MM.1S (cell line): ENCODE results near the gene LDLRAD4.

ENCODE experiments used
- DNase-seq: peaks from one replicate; pipeline ENCODE4 v3.0.0-alpha.2; 2015
- H2AFZ ChIP-seq: fragments of 300-600 bp; sonication (generic); 2 replicates; pipeline ENCODE4 v1.6.0; 2016; ENCODE audit warnings: antibody characterized with exemption, low read length
- H3F3A ChIP-seq: fragments of 300-600 bp; sonication (generic); 2 replicates; pipeline ENCODE4 v1.6.1; 2016; ENCODE audit warnings: mild to moderate bottlenecking, antibody characterized with exemption, low read length, moderate library complexity, mixed read lengths; ENCODE audit not compliant: insufficient read depth
- H3K27ac ChIP-seq: fragments of 300-600 bp; sonication (generic); 2 replicates; pipeline ENCODE4 v1.5.1; 2016; ENCODE audit warnings: mild to moderate bottlenecking, low read length
- H3K27me3 ChIP-seq: fragments of 300-600 bp; sonication (generic); replicated peaks from 2 replicates; pipeline ENCODE4 v1.6.0; 2016; ENCODE audit warnings: low read length; ENCODE audit not compliant: insufficient read depth
- H3K36me3 ChIP-seq: fragments of 300-600 bp; sonication (generic); replicated peaks from 2 replicates; pipeline ENCODE4 v1.6.1; 2016; ENCODE audit warnings: mild to moderate bottlenecking, low read length, mixed read lengths; ENCODE audit not compliant: insufficient read depth
- H3K4me1 ChIP-seq: fragments of 300-600 bp; sonication (generic); 2 replicates; pipeline ENCODE4 v1.6.1; 2016; ENCODE audit warnings: low read length, mixed read lengths
- H3K4me2 ChIP-seq: fragments of 300-600 bp; sonication (generic); 2 replicates; pipeline ENCODE4 v1.6.0; 2016; ENCODE audit warnings: low read depth, low read length
- H3K4me3 ChIP-seq: fragments of 300-600 bp; sonication (generic); 2 replicates; pipeline ENCODE4 v1.5.1; 2016; ENCODE audit warnings: low read length, mixed read lengths
- H3K79me2 ChIP-seq: fragments of 300-600 bp; sonication (generic); 2 replicates; pipeline ENCODE4 v1.6.1; 2016; ENCODE audit warnings: mixed run types, low read length, mixed read lengths
- H3K9ac ChIP-seq: fragments of 300-600 bp; sonication (generic); 2 replicates; pipeline ENCODE4 v1.6.1; 2016; ENCODE audit warnings: low read length, mixed read lengths
- H3K9me2 ChIP-seq: fragments of 300-600 bp; sonication (generic); replicated peaks from 2 replicates; pipeline ENCODE4 v1.6.1; 2016; ENCODE audit warnings: mild to moderate bottlenecking, low read length, mixed read lengths; ENCODE audit not compliant: insufficient read depth
- H3K9me3 ChIP-seq: fragments of 300-600 bp; sonication (generic); replicated peaks from 2 replicates; pipeline ENCODE4 v1.6.1; 2016; ENCODE audit warnings: mild to moderate bottlenecking, low read length, mixed read lengths; ENCODE audit not compliant: insufficient read depth
- H4K20me1 ChIP-seq: fragments of 300-600 bp; sonication (generic); 2 replicates; pipeline ENCODE4 v1.6.1; 2016; ENCODE audit warnings: mild to moderate bottlenecking, low read length, moderate library complexity, mixed read lengths; ENCODE audit not compliant: insufficient read depth
- EZH2 ChIP-seq: fragments of 300-600 bp; sonication (generic); optimal IDR thresholded peaks from 2 replicates; pipeline ENCODE3; 2017; ENCODE audit warnings: low read depth, mild to moderate bottlenecking, antibody characterized with exemption, low read length, mixed read lengths
- EZH2phosphoT487 ChIP-seq: fragments of 300-600 bp; sonication (generic); IDR thresholded peaks from 2 replicates; pipeline ENCODE4 v1.6.1; 2018; ENCODE audit warnings: antibody characterized with exemption, low read length
- TF ChIP-seq, protein P1 (sequence below): fragments of 300-600 bp; sonication (generic); IDR thresholded peaks from 2 replicates; pipeline ENCODE4 v1.5.1; 2016; ENCODE audit warnings: antibody characterized with exemption, low read length, mixed read lengths

Gene LDLRAD4

DNA sequence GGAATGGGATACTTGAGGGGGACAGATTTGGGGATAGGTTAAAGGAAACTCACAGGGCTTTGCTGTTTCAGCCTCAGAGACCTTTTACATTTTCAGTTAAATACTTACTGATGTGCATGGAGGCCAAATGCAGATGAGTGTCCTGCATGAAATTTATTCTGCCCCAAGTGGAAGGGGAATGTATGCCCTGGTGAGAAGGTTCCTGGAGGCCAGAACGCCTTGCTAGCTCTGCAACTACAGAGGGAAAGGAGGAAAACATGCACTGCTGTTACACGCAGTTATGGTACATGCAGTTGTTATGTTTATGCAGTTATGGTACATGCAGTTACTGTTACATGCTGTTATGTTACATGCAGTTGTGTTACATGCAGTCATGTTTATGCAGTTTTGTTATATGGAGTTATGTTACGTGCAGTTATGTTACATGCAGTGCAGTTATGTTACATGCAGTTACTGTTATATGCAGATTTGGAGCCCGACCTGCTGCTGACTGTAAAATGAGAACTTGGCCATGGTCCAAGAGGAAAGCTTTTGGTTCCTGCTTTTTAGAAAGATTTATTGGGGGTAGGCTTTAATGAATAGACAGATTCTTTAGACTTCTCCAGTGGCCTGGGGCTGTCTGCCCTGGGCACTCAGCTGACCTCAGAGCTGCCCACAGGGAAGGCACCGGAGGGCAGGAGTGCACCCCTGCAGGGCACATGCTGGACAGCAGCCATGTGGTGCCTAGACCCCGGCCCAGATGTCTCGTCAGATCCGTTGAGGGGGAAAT is 84.1 kb downstream of the LDLRAD4 start:
- Histone ChIP-seq H3K79me2 (no peaks in the 10 kb centered on the region), H3K27me3 (no peaks in the 10 kb centered on the region), H3F3A (no peaks in the 10 kb centered on the region), H3K9ac (no peak overlapping the region), H3K4me3 (no peak overlapping the region), H2AFZ (no peak overlapping the region), H3K27ac (no peak overlapping the region), H3K36me3 (no peaks in the 10 kb centered on the region), H3K4me2 (no peak overlapping the region), H4K20me1 (no peaks in the 10 kb centered on the region), H3K9me3 (no peaks in the 10 kb centered on the region), H3K9me2 (no peaks in the 10 kb centered on the region), H3K4me1 (no peaks in the 10 kb centered on the region)
- DNase-seq: no peak
- no peak for TF ChIP-seq EZH2
- no peak for TF ChIP-seq EZH2phosphoT487
- TF ChIP-seq, protein P1, sequence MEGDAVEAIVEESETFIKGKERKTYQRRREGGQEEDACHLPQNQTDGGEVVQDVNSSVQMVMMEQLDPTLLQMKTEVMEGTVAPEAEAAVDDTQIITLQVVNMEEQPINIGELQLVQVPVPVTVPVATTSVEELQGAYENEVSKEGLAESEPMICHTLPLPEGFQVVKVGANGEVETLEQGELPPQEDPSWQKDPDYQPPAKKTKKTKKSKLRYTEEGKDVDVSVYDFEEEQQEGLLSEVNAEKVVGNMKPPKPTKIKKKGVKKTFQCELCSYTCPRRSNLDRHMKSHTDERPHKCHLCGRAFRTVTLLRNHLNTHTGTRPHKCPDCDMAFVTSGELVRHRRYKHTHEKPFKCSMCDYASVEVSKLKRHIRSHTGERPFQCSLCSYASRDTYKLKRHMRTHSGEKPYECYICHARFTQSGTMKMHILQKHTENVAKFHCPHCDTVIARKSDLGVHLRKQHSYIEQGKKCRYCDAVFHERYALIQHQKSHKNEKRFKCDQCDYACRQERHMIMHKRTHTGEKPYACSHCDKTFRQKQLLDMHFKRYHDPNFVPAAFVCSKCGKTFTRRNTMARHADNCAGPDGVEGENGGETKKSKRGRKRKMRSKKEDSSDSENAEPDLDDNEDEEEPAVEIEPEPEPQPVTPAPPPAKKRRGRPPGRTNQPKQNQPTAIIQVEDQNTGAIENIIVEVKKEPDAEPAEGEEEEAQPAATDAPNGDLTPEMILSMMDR: no peak

DNA sequence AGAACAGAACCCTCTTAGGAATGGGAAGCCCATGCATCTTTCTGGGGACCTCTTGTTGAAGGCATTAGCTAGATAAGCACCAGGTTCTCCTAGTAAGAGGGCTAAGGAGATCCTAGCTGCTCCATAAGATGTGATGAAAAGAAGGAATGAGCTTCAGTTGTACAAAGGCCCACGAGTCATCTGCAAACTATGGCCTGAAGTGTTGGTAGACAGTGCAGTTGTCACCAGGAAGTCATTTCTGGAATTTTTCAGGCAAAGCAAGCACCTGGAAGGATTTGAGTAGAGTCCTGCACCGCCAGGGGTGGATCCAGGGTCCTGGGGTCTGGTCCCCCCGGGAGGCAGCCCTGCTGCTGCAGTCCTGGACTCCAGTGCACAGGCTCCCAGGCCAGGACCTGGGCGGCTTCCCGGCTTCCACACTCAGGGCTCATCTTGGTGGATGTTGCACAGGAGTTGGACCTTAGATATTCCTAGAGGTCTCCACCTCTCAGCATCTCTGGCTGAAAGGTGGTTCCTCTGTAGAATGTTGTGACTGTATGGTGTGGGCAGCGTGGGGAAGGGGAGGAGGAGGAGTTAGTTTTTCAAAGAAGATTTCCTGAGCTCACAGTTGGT is 85.3 kb downstream of the LDLRAD4 start:
- H2AFZ ChIP-seq: no peak overlapping the region
- H3K9me3 ChIP-seq: no peaks in the 10 kb centered on the region
- no peaks in the 10 kb centered on the region for H3K9me2 ChIP-seq
- H3K4me2 ChIP-seq: no peak overlapping the region
- no peaks in the 10 kb centered on the region for H3K79me2 ChIP-seq
- no peaks in the 10 kb centered on the region for H3K27me3 ChIP-seq
- H3K9ac ChIP-seq: no peak overlapping the region
- H3F3A ChIP-seq: no peaks in the 10 kb centered on the region
- H3K4me1 ChIP-seq: no peaks in the 10 kb centered on the region
- no peak for DNase-seq
- H3K4me3 ChIP-seq: no peak overlapping the region
- no peaks in the 10 kb centered on the region for H4K20me1 ChIP-seq
- no peak for TF ChIP-seq EZH2phosphoT487
- TF ChIP-seq EZH2: no peak
- TF ChIP-seq, protein P1: no peak
- no peak overlapping the region for H3K27ac ChIP-seq
- no peaks in the 10 kb centered on the region for H3K36me3 ChIP-seq

DNA sequence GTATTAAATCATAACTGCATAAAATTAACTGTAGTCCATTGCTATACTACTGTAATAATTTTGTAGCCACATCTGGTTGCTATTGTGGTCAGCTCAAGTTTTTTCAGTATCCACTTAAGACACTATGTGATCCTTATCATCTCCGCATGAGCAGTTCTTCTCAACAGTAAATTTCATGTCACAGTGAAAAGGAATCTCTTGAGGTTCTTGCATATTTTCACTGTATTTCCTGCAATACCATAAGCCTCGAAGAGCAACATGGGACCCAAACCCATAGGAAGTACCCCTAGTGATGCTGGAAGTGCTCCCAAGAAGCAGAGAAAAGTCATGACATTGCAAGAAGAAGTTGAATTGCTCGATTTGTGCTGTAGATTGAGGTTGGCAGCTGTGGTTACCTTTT is 86.7 kb downstream of the LDLRAD4 start:
- H3K27me3 ChIP-seq: no peaks in the 10 kb centered on the region
- H3K9me2 ChIP-seq: no peaks in the 10 kb centered on the region
- H3K79me2 ChIP-seq: no peaks in the 10 kb centered on the region
- TF ChIP-seq EZH2phosphoT487: no peak
- no peak for TF ChIP-seq EZH2
- TF ChIP-seq, protein P1: no peak
- no peaks in the 10 kb centered on the region for H3F3A ChIP-seq
- no peaks in the 10 kb centered on the region for H3K9me3 ChIP-seq
- H4K20me1 ChIP-seq: no peaks in the 10 kb centered on the region
- H3K9ac ChIP-seq: no peak overlapping the region
- no peaks in the 10 kb centered on the region for H3K36me3 ChIP-seq
- no peak overlapping the region for H3K4me2 ChIP-seq
- no peak overlapping the region for H3K4me3 ChIP-seq
- no peaks in the 10 kb centered on the region for H3K4me1 ChIP-seq
- no peak overlapping the region for H2AFZ ChIP-seq
- no peak overlapping the region for H3K27ac ChIP-seq
- DNase-seq: no peak
